SK-N-SH (cell line): Measurements from ENCODE around the gene TAOK3. TPM values are rescaled to one million over a fixed set of nuclear protein-coding genes. Genes with fewer than 3 reads are reported as not detected.
A peak's percentile ranks its signal among the peaks of the same experiment; 100 is the strongest.

Experiments used
- CTCF ChIA-PET: fragments of 300-600, 350-600 bp; formaldehyde crosslinking; extraction: SDS; loops from one replicate; lab custom pipeline; 2021; lab: Yijun Ruan, JAX
- POLR2A ChIA-PET: fragments of 350-600 bp; sonication (Branson Sonifier 250); formaldehyde crosslinking; extraction: SDS; loops from one replicate; lab custom pipeline; 2020; ENCODE audit warnings: antibody characterized with exemption, inconsistent platforms; lab: Yijun Ruan, JAX
- DNase-seq: peaks from one replicate; pipeline ENCODE4 v3.0.0; 2012
- H2AFZ ChIP-seq: fragments of 200-600 bp; sonication (generic); 2 replicates; pipeline ENCODE4 v1.8.1; 2016; ENCODE audit warnings: antibody characterized with exemption, mild to moderate bottlenecking, low read depth
- H3F3A ChIP-seq: fragments of 200-600 bp; sonication (generic); replicated peaks from 2 replicates; pipeline ENCODE3; 2016; ENCODE audit warnings: antibody characterized with exemption, mild to moderate bottlenecking; ENCODE audit not compliant: insufficient read depth
- H3K27ac ChIP-seq, 2 experiments: fragments of 200-500 bp in 1 of 2; fragments of 200-600 bp in 1 of 2; sonication (Bioruptor generic) in 1 of 2; sonication (generic), shearing (Covaris generic) in 1 of 2; 2 replicates each; pipeline versions ENCODE4 v1.5.1 to v1.6.1; 2014 to 2016; ENCODE audit warnings: low read depth in 2 of 2, inconsistent platforms in 1 of 2, low read length in 1 of 2, mild to moderate bottlenecking in 1 of 2, mixed read lengths in 1 of 2
- H3K27me3 ChIP-seq: fragments of 200-600 bp; sonication (generic), shearing (Covaris generic); 2 replicates; pipeline ENCODE4 v1.6.1; 2016; ENCODE audit warnings: mixed run types; ENCODE audit not compliant: insufficient read depth
- H3K36me3 ChIP-seq, 2 experiments: fragments of 200-500 bp in 1 of 2; fragments of 200-600 bp in 1 of 2; sonication (Bioruptor generic) in 1 of 2; sonication (generic) in 1 of 2; replicated peaks in 1 of 2; 2 replicates each; pipeline versions ENCODE3 to v1.5.1; 2014 to 2016; ENCODE audit warnings: low read length in 1 of 2, mild to moderate bottlenecking in 1 of 2; ENCODE audit not compliant: insufficient read depth in 2 of 2, control insufficient read depth in 1 of 2
- H3K4me1 ChIP-seq, 2 experiments: fragments of 200-500 bp in 1 of 2; fragments of 200-600 bp in 1 of 2; sonication (Bioruptor generic) in 1 of 2; sonication (generic), shearing (Covaris generic) in 1 of 2; 2 replicates each; pipeline versions ENCODE4 v1.5.1 to v1.6.1; 2014 to 2016; ENCODE audit warnings: low read depth in 1 of 2, low read length in 1 of 2, mixed run types in 1 of 2; ENCODE audit not compliant: insufficient read depth in 2 of 2, control insufficient read depth in 1 of 2
- H3K4me2 ChIP-seq: fragments of 200-600 bp; sonication (generic), shearing (Covaris generic); 2 replicates; pipeline ENCODE4 v1.6.1; 2017; ENCODE audit warnings: mixed run types
- H3K4me3 ChIP-seq, 2 experiments: fragments of 200-500 bp in 1 of 2; fragments of 200-600 bp in 1 of 2; sonication (Bioruptor generic) in 1 of 2; sonication (generic), shearing (Covaris generic) in 1 of 2; 2 replicates each; pipeline versions ENCODE4 v1.5.1 to v1.8.1; 2014 to 2016; ENCODE audit warnings: low read depth in 2 of 2, inconsistent platforms in 1 of 2, low read length in 1 of 2, mild to moderate bottlenecking in 1 of 2, mixed read lengths in 1 of 2, moderate library complexity in 1 of 2
- H3K79me2 ChIP-seq: fragments of 200-600 bp; sonication (generic); 2 replicates; pipeline ENCODE4 v1.8.1; 2017; ENCODE audit warnings: mild to moderate bottlenecking; ENCODE audit not compliant: insufficient read depth
- H3K9ac ChIP-seq: fragments of 200-600 bp; sonication (generic); 2 replicates; pipeline ENCODE4 v1.6.1; 2017; ENCODE audit warnings: mixed run types
- H3K9me2 ChIP-seq: fragments of 200-600 bp; sonication (generic); 2 replicates; pipeline ENCODE4 v1.6.1; 2017; ENCODE audit warnings: mixed run types
- H3K9me3 ChIP-seq: fragments of 200-600 bp; sonication (generic); 2 replicates; pipeline ENCODE4 v1.6.1; 2017; ENCODE audit warnings: mixed run types, mild to moderate bottlenecking, moderate library complexity
- H4K20me1 ChIP-seq: fragments of 200-600 bp; sonication (generic); 2 replicates; pipeline ENCODE4 v1.6.1; 2017; ENCODE audit warnings: mild to moderate bottlenecking, mixed run types; ENCODE audit not compliant: insufficient read depth
- CHD2 ChIP-seq: fragments of 150-350 bp; IDR thresholded peaks from 2 replicates; pipeline ENCODE4 v1.6.1; 2018; ENCODE audit warnings: low read length; ENCODE audit not compliant: partially characterized antibody
- EP300 ChIP-seq, 2 experiments: IDR thresholded peaks; 2 replicates each; pipeline versions ENCODE4 v1.4.0 to v1.6.1; 2012; ENCODE audit warnings: borderline replicate concordance in 1 of 2, low read depth in 1 of 2, low read length in 1 of 2
- GATA2 ChIP-seq: sonication (generic); formaldehyde crosslinking; IDR thresholded peaks from 2 replicates; pipeline ENCODE4 v1.5.0; 2020; ENCODE audit warnings: mild to moderate bottlenecking, missing genetic modification reagents
- IRF3 ChIP-seq: fragments of 150-350 bp; IDR thresholded peaks from 2 replicates; pipeline ENCODE4 v1.6.1; 2016; ENCODE audit warnings: mild to moderate bottlenecking, low read depth, low read length
- MEF2A ChIP-seq: IDR thresholded peaks from 2 replicates; pipeline ENCODE4 v1.4.0; 2012; ENCODE audit warnings: low read depth, borderline replicate concordance
- MXI1 ChIP-seq: IDR thresholded peaks from 2 replicates; pipeline ENCODE4 v1.6.1; 2012; ENCODE audit warnings: mild to moderate bottlenecking, low read depth, low read length, improper control_type of control experiment
- NFIC ChIP-seq: IDR thresholded peaks from 2 replicates; pipeline ENCODE4 v1.4.0; 2012; ENCODE audit warnings: borderline replicate concordance
- NRF1 ChIP-seq: IDR thresholded peaks from 2 replicates; pipeline ENCODE4 v1.6.1; 2012; ENCODE audit warnings: low read depth, mild to moderate bottlenecking, low read length
- POLR2AphosphoS5 ChIP-seq: IDR thresholded peaks from 2 replicates; pipeline ENCODE4 v1.6.1; 2012; ENCODE audit warnings: low read depth, low read length
- RAD21 ChIP-seq: IDR thresholded peaks from 2 replicates; pipeline ENCODE4 v1.6.1; 2012; ENCODE audit warnings: mild to moderate bottlenecking, low read length
- USF1 ChIP-seq: IDR thresholded peaks from 2 replicates; pipeline ENCODE4 v1.4.0; 2012; ENCODE audit warnings: low read depth, borderline replicate concordance
- WGBS: methylation state at CpG from one replicate; pipeline ENCODE4 v1.1.6; 2017; ENCODE audit warnings: low lambda C conversion rate; 5-methylcytosine and 5-hydroxymethylcytosine counted together
- polyA plus RNA-seq, 3 experiments: library from polyadenylated mRNA; depleted of rRNA; stranded (reverse); fragments of >200 nt; gene quantifications; 2 replicates each; pipeline ENCODE4 v1.2.3, GENCODE V29; 2012
- TF ChIP-seq, protein P1 (sequence below): IDR thresholded peaks from 2 replicates; pipeline ENCODE4 v1.4.0; 2012; ENCODE audit warnings: low read depth

The TAOK3 gene
- polyA plus RNA-seq, 1 of the 3 experiments (the other 2 are of a cell fraction): 18.1 TPM

DNA sequence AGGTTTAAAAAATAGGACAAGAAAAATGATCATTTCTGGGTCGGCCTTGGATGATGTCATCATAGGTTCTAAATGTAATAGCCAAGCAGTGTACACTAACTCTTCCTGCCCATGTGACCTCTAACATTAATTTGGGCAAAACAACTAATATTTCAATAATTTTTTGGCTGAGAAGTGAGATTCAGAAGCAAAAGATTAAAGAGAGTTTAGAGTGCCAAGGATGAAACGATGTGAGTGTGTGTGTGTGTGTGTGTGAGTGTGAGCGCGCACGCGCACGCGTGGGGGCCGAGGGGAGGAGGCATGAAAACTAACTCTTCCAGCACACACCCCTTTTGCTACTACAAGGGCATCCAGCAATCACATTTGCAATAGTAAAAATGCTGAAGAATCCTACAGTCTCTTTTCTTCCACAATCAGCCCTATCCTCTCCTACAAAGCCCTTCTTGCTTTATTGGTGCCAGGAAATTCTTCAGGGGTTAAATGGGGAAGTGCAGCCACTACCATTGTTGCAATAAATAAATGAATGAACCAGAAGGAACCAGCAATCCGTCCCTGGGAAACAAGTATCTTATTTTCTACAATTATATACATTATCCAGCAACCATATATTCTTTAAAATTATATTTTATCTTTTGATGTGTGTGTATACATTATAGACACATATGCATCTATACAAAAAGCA lies 183.9 kb downstream of the TAOK3 start:
- H3K27me3 ChIP-seq: no peaks in the 10 kb centered on the region
- CTCF ChIA-PET: interaction anchor here (1.7 to 4.2 kb wide), 2 partner anchors 187 to 189 kb away, joined by 9 to 34 read pairs; partner anchors contain the start of gene SUDS3
- H3K4me2 ChIP-seq: peak overlapping the region; percentile 92
- peak overlapping the region; percentile 38 to 56 for H3K4me3 ChIP-seq
- peak; percentile 75 for TF ChIP-seq NRF1
- TF ChIP-seq, protein P1, sequence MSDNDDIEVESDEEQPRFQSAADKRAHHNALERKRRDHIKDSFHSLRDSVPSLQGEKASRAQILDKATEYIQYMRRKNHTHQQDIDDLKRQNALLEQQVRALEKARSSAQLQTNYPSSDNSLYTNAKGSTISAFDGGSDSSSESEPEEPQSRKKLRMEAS: peak; percentile 55
- TF ChIP-seq MEF2A: no peak
- TF ChIP-seq POLR2AphosphoS5: peak; percentile 27; the same call in 1 of the 2 replicates
- peak; percentile 64; the same call in 1 of the 2 replicates for TF ChIP-seq USF1
- TF ChIP-seq MXI1: peak; percentile 55
- TF ChIP-seq, all 33 proteins: peak for 5
- 12% methylated on average over 10 of the region's 10 CpGs for WGBS
- Histone ChIP-seq H3K79me2 (peaks cover 34% of the 10 kb centered on the region), H3F3A (peaks cover 32% of the 10 kb centered on the region), H3K9ac (peak overlapping the region; percentile 76; the same call in 1 of the 2 replicates), H3K9me3 (no peaks in the 10 kb centered on the region), H3K36me3 (peaks cover 0 to 3% of the 10 kb centered on the region in 2 experiments), H3K9me2 (no peaks in the 10 kb centered on the region), H2AFZ (peak overlapping the region; percentile 82), H3K27ac (peak overlapping the region; percentile 91 to 99), H4K20me1 (no peaks in the 10 kb centered on the region), H3K4me1 (peaks cover 20 to 29% of the 10 kb centered on the region in 2 experiments; a peak in 3 of 4 replicates)
- POLR2A ChIA-PET: no interaction called here
- peak; percentile 62 for DNase-seq

DNA sequence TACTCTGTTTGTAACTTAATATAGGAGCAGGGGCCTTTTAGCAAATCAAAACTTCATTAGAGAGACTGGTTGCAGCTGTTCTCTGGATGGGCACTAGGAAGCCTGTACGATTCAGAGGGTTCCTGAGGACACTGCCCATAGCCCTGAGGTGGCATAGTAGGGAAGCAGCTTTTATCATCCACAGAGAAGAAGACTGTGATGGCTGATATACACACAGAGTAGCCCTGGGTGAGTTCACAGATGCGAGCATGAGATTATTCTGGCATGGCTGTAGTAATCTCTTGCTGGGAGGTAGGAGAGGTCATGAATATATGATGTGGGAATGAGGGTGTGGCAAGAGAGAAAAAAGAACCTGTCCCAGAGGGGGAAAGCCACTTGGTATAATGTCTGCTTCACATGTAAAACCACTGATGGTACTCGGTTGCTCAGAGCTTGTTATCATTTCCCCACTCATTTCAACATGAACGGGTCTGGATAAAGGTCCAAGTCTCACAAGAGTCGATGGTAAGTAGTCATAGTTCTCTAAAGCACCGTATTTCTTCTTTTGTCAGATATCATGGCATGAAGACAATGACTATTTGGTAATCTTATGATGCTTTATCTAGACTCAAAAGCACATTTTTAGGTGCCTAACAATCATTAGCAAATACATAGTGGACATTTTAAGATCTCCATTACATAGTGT lies 184.8 kb downstream of the TAOK3 start:
- peak overlapping the region; percentile 38 to 56 for H3K4me3 ChIP-seq
- POLR2A ChIA-PET: interaction anchor here (0.6 to 1.3 kb wide), 7 partner anchors 29 to 318 kb away, joined by 3 to 5 read pairs (median 3); partner anchors contain the start of genes PEBP1 and SUDS3
- H2AFZ ChIP-seq: peak overlapping the region; percentile 66; the same call in 1 of the 2 replicates
- TF ChIP-seq IRF3 (no peak), NRF1 (no peak), MXI1 (peak; percentile 28; the same call in 1 of the 2 replicates), CHD2 (no peak), RAD21 (no peak), MEF2A (no peak), NFIC (no peak), GATA2 (peak; percentile 59), EP300 (IDR thresholded peaks at IDR 0.05; ENCODE audit: borderline replicate concordance in 1 of 2, low read depth in 1 of 2, low read length in 1 of 2) (0 out of 4 replicates have a peak, but pooled peaks of 1 of the 2 experiments have one; percentile 23)
- WGBS: 34% methylated on average over 6 of the region's 6 CpGs
- H3K27ac ChIP-seq: peak overlapping the region; percentile 91 to 99
- H3K9me3 ChIP-seq: no peaks in the 10 kb centered on the region
- DNase-seq: peak; percentile 30
- CTCF ChIA-PET: interaction anchor here (0.6 to 9.9 kb wide), 4 partner anchors 22 to 313 kb away, joined by 3 to 267 read pairs (median 4); partner anchors contain the start of genes SUDS3 and TAOK3
- no peaks in the 10 kb centered on the region for H4K20me1 ChIP-seq
- peaks cover 26 to 29% of the 10 kb centered on the region in 2 experiments; a peak in 3 of 4 replicates for H3K4me1 ChIP-seq
- peak overlapping the region; percentile 92 for H3K4me2 ChIP-seq
- H3K36me3 ChIP-seq: no peaks in the 10 kb centered on the region
- no peaks in the 10 kb centered on the region for H3K27me3 ChIP-seq
- H3F3A ChIP-seq: peaks cover 32% of the 10 kb centered on the region
- peaks cover 40% of the 10 kb centered on the region for H3K79me2 ChIP-seq
- H3K9me2 ChIP-seq: no peaks in the 10 kb centered on the region
- H3K9ac ChIP-seq: peak overlapping the region; percentile 76; the same call in 1 of the 2 replicates
